Astrocyte of the hippocampus (primary cell): Measurements from ENCODE around the gene KCNQ5.
A peak's percentile ranks its signal among the peaks of the same experiment; 100 is the strongest.

Source experiments
- DNase-seq: peaks from one replicate; pipeline ENCODE4 v3.0.0; 2011; ENCODE audit warnings: low read depth, low spot score

Gene KCNQ5

GRCh38 chr6:73109659-73110058 lies 487.8 kb downstream of the KCNQ5 start:
- no peak for DNase-seq

DNA sequence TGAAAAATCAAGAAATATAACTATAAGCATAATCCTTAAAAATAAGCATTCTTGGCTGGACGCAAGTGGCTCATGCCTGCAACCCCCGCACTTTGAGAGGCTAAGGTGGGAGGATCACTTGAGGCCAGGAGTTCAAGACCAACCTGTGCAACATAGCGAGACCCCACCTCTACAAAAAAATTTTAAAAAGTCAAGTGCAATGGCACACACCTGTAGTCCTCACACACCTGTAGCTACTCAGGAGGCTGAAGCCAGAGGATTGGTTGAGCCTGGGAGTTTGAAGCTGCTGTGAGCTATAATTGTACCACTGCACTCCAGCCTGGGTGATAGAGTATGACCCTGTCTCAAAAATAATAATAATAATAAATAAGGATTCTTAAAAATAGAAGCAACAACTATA lies 494.5 kb downstream of the KCNQ5 start:
- no peak for DNase-seq

DNA sequence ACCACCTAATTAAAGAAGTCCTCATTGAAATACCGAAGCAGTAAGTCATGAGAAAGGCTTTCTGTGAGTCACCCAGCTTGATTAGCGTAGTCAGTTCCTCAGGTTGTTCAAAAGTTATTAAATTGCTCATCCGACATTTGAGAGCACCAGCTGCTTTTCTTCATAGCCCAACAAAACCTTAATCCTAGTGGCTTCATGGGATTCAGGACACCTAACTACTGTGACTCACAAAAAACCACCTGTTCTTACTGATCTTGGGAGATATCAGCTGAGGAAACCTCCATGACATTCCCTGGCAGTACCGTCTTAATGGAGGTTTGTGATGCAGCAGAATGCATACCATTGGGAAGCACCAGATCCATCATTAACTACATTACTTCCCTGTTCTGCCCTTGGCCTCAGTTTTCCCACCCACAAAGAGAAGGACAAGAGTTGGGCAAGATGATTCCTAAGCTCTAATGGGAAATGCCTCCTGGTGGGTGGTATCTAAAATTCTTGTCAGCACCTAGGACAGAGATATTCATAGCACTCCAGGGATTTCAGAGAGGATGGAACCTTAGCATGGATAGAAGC lies 499.6 kb downstream of the KCNQ5 start:
- DNase-seq: peak; percentile 68

- DNase-seq: no peak
Observed at GRCh38 chr6:73123632-73124329, 501.9 kb downstream of the KCNQ5 start.

DNA sequence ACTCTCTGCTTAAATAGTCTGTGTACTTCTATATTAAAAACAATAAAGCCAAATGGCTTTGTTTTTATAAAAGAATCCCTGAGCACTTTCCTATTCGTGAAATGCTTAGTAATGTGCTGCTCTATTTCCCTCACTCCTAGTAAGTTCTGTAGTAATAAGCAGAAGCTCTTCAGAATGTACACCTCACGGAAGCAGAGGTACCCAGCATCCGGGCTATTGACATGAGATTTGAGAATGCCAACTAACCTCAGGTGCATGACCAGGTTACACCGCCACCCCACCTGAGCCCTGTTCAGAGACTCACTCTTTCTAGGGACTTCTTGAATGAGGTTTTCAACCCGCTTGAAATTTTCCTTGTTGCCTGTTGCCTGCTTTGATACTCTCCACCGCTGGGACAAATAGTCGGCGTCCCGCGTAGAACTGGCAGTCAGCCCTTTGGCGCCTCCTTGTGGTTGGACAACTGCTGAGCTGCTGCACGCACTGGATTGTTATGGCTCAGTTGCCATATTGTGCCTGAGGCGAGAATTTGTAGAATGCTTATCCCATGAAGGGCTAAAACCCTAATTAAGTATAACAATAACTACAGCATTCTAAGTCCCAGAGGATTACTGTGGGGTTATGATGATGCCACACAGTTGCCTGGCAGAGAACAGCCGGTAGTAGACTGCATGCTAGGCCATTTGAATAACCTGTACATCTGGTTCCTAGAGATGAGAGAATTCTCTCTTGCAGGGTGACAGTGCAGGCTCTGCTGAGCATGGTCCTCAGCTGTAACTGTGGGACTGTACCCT lies 508.0 kb downstream of the KCNQ5 start:
- DNase-seq: peak; percentile 93

- DNase-seq: no peak
Observed at GRCh38 chr6:73131706-73132105, 509.8 kb downstream of the KCNQ5 start.

DNA sequence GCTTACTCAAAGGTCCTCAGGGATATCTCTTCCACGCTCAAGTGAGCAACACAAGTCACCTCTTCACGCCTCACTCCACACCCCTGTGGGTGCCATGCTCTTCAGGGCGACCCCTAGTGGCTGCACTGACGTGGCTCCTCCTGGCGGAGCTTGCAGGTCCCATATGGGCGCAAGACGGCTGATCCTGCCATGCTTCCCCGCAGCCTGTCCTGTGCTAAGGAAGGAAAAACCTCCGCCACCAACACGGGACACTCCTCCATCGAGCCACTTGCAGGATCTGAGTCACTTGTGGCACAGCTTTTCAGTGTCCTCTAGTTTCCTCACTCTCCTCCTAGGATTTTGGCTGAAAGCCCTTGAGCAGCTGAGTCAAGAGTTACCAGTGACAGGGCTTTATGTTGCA lies 512.7 kb downstream of the KCNQ5 start:
- DNase-seq: peak; percentile 6

DNA sequence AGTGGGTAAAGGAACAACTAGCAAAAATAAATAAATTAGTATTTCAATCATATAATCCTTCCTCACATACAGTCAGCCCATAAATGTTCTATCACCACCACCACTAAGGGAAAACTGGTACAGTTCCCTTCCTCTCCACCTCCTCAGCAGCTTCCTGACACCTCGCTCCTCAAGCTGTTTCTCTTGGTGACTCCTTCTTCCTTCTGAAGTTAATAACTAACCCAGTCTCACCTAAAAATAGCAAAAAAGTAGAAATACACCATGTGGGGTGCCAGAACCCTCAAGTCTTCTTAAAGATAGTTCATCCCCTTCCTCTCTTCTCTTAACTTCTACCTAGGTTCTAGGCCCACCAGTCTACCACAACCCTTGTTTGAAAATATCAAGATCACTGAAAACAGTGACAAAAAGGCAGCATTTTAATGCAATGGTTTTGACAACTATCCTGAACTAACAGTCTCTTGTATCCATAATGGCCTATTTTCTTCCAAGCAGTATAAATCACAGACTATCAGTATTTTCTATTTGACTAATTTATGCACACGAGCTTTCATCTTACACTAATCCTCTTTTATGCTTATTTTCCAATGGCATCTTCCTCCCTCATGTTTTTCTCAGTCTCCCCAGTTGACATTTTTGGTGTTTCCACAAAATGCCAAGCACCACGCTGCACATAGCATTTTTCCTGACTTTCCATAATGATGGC lies 518.0 kb downstream of the KCNQ5 start:
- no peak for DNase-seq

DNA sequence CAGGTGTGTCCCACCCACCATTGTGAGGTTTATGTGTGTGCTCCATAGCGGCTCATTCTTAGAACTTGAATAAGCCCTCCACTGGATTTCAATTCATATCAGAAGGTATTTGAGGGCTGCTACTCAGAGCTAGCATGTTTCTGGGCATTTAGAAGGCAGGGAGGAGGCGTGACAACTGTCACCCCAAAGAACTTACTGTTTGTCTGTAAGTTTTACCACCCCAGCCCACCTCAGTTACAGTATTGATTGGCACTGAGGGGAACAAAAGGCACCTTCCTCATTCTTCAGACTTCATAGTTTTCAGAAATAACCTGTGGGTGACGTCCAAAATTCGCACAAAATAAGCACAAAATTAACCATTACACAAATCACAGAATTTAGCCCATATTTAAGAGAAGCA lies 521.7 kb downstream of the KCNQ5 start:
- DNase-seq: no peak

DNA sequence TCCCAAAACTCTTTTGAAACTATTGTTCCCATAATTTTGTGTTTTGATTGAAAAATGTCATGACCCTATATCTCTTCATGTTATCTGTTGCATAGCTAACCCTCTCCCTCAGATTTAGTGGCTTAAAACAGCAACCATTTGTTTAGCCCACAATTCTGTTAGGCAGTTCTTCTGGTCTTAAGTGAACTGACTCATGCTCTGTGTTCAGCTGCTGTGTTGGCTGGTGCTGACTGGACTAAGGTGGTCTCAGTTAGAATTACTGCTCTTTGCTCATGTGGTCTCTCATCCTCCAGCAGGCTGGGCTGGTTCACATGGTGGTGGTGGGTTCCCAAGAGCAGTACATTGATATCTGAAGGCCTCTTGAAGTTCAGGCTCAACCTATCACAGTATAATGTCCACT lies 522.7 kb downstream of the KCNQ5 start:
- DNase-seq: no peak

DNA sequence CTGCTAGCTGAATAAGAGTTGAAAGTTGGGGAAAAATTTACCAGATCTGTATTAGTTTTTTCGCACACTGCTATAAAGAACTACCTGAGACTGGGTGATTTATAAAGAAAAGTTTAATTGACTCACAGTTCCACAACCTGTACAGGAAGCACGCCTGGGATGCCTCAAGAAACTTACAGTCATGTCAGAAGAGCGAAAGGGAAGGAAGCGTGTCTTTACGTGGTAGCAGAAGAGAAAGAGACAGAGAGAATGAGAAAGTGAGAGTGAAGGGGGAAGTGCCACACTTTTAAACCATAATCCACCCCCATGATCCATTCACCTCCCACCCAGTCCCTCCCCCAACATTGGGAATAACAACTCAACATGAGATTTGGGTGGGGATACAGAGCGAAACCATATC lies 523.8 kb downstream of the KCNQ5 start:
- no peak for DNase-seq

GRCh38 chr6:73151732-73152131 lies 529.9 kb downstream of the KCNQ5 start:
- no peak for DNase-seq

DNA sequence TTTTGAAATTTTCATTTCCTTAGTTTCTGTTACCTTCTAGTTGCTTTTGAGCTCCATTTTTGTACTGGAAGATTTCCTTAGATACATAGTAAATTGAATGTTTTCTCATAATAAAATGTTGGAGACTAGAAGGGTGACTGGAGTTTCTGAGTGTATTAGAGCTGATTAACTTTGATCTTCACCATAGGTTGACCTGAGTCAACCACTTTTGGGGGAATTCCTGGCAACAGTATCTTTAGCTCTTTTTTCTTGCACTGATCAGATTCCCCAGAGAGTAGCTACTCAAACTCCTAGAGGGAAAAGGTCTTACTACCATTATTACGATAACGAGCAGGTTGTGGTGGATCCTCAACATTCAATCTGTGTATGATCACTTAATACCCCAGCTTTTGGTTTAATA lies 530.7 kb downstream of the KCNQ5 start:
- no peak for DNase-seq

DNA sequence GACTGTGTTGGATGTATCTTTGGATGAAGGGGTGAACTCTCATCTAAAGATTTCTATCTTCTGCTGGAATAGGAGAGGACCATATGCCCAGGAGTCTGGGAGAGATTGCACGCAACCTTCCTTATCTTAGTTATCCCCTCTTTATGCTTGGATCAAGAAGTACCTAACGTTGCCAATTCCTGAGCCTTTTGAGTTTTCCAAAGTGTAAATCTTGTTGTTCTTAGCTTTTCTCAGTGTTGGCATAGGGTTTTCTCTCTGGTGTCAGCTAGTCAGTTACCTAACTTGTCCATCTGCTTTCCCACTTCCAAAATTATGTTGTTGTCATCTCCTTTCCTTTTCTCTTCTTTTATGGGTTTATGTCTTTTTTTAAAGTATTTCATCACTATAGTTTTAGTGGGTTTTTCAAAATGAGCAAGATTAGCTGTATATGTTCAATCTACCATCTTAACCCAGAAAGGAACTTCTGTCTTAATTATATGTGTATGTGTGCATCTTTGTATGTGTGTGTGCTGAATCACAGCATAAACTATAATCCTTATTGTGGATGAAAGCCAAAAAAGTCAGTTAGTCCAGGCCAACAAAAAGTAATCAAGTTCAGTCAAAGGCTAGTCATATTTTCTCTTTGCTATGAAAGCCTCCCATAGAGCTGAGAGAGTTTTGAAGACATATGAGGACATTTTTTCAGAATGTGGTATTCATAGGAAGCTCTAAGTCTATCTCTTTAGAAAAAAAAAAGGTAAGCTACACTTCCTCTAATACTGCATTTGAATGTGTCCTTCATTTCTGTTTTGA lies 531.3 kb downstream of the KCNQ5 start:
- DNase-seq: no peak

- DNase-seq: no peak
Observed at GRCh38 chr6:73156793-73157767, 535.2 kb downstream of the KCNQ5 start.

DNA sequence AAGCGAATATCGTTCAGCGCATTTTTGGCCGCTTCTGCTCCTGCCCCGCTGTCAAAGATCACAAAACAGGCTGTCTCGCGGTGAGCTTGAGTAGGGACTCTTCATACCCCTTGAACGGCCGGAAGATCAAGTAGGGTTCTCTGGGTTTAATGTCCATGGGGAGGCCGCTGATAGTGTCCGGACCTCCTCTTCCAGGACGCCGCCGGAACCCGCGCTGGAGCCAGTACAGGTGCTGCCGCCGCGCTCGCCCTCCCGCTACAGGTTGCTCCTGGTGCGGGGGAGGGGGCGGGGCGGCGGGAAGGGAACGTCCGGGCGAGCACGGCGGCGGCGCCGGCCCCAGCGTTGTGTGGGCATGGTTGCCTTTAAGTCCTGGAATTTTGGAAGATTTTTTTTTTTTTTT lies 536.0 kb downstream of the KCNQ5 start:
- no peak for DNase-seq

DNA sequence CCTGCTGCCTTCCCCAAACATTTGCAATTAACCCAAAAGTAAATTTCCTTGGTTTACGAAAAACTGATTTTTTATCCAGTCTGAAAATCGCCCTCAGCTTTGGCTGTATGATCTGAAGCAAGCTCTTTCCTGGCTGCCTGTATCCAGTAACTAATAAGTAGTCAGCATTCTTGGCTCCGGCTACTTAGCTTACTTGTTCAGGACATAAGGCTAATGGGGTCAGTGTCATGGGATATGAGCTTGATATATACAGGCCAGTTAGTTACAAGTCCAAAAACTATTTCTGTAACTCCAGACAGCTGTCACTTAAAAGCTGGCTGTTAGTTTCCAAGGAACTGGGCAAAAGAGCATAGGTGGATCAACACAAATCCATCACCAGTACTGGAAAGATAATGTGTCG lies 547.2 kb downstream of the KCNQ5 start:
- no peak for DNase-seq

GRCh38 chr6:73169633-73170032 lies 547.8 kb downstream of the KCNQ5 start:
- DNase-seq: no peak

DNA sequence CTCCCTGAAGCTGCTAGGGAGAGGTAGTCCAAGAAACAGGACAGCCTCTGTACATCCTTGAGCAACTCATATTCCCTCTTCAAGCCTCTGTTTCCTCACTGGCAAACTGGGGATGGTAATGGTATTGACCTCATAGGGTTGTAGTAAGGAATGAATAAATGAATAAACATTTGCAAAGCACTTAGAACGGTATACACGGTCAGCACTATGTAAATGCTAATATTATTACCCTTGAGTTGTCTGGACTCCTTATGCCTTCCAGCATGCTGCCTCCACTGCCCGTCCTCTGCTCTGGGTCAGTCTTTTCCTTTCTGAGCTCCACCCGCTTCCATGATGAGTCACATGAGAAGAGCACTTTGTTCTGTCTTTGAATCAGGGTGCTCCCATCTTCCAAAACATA lies 552.8 kb downstream of the KCNQ5 start:
- DNase-seq: no peak

GRCh38 chr6:73176057-73176456 lies 554.2 kb downstream of the KCNQ5 start:
- no peak for DNase-seq
